ENCODE results near the gene CNBD2.

GRCh38 chr20:35954907-35955251, 13.5 kb upstream of the CNBD2 start:
- TF ChIP-seq POLR2A (IDR thresholded peaks at IDR 0.05; ENCODE audit: low read depth, low read length) = no peak
- TF ChIP-seq POLR2AphosphoS5 (IDR thresholded peaks at IDR 0.05; ENCODE audit: low read depth, low read length) = no peak

All from GM12892 (cell line).